Uterus (tissue), 4 donors: ENCODE data around the gene KDM6A. TPM values are rescaled to one million over a fixed set of nuclear protein-coding genes. Genes with fewer than 3 reads are reported as not detected.
"Not testable (repeated sequence)": the region's sequence is repeated elsewhere in the genome, so short reads cannot be mapped to it uniquely, and the experiment has no call there.

Experiments used
- DNase-seq, 2 donors: peaks; one replicate each; pipeline ENCODE4 v3.0.0-alpha.2; 2019 to 2020
- H3K27ac ChIP-seq, 2 donors: fragments of 200-600 bp; sonication (generic); 1 replicate in 1 of 2; 2 replicates in 1 of 2; pipeline ENCODE4 v1.5.1; 2016 to 2018
- H3K27me3 ChIP-seq, 2 donors: fragments of 200-600 bp; sonication (generic); one replicate each; pipeline ENCODE4 v1.5.1; 2018 to 2019; ENCODE audit warnings: control low read depth in 1 of 2
- H3K36me3 ChIP-seq, 2 donors: fragments of 200-600 bp; sonication (generic); one replicate each; pipeline ENCODE4 v1.5.1; 2019; ENCODE audit warnings: control low read depth in 1 of 2
- H3K4me1 ChIP-seq, 2 donors: fragments of 200-600 bp; sonication (generic); one replicate each; pipeline ENCODE4 v1.5.1; 2018 to 2019; ENCODE audit warnings: control low read depth in 1 of 2
- H3K4me3 ChIP-seq, 2 donors: fragments of 200-600 bp; sonication (generic); 1 replicate in 1 of 2; 2 replicates in 1 of 2; pipeline ENCODE4 v1.5.1; 2018 to 2019; ENCODE audit warnings: mild to moderate bottlenecking in 1 of 2
- H3K9me3 ChIP-seq, 2 donors: fragments of 200-600 bp; sonication (generic); one replicate each; pipeline ENCODE4 v1.5.1; 2019; ENCODE audit warnings: control low read depth in 1 of 2
- POLR2A ChIP-seq, 2 donors: fragments of 450-650 bp; IDR thresholded peaks; one replicate each; pipeline ENCODE4 v1.6.1; 2016; ENCODE audit warnings: antibody characterized with exemption in 2 of 2, mild to moderate bottlenecking in 1 of 2, moderate library complexity in 1 of 2
- intact Hi-C: fragments of 100-400 bp; cut with DNase I; formaldehyde crosslinking; loops from one replicate; pipeline ENCODE4 v1.15.1; 2023; ENCODE audit warnings: low total_unique reads
- total RNA-seq, 4 donors: library from RNA; depleted of rRNA in 3 of 4; stranded (reverse); fragments of >200 nt in 3 of 4; gene quantifications; one replicate each; pipeline versions ENCODE4 v1.1.0 to v1.2.4, GENCODE V29; 2014 to 2023
- TF ChIP-seq, protein P1 (sequence below), 4 experiments: fragments of 200-600 bp in 2 of 4; fragments of 450-650 bp in 2 of 4; sonication (generic) in 2 of 4; IDR thresholded peaks; one replicate each; pipeline ENCODE4 v1.5.1; 2016 to 2019; ENCODE audit warnings: antibody characterized with exemption in 4 of 4, mild to moderate bottlenecking in 2 of 4, moderate library complexity in 1 of 4
- donor health status: DM: yes; HTN: yes; CAD: no.

The KDM6A gene
- total RNA-seq, 4 donors from 2014 or later = 26.2 to 69.0 (median 57.9) TPM

DNA sequence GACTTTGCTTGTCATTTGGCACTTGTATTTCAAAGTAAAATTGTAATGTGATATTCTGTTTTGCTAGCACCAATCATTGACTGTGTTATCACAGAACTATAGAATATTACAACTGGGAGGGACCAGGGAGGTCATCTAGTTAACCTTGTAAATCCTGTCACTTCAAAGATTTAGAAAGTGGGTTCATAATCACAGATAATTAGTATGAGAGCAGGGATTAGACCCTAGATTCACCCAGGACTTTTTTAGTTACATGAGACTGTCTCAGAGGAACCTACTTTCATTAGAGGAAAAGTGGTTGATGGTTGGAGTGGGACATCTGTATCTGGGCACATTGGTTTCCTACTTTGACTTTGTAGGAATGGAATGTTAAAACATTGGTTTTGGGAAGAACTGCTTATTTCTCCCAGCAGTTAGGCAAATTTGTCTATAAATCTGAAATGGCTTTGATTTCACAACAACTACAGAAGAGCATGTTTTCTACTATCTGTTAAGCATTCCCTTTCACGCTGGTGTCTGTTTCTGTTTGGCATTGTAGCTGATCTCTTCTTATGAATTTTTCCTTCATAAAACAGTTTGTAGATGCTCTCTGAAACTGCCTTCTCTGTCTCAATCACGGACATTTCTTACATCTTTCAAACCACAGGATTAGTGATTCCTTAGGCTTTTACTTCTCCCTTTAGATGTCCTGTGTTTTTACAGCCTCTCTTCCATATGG, 183.6 kb downstream of the KDM6A start:
- no peak for TF ChIP-seq POLR2A (IDR thresholded peaks at IDR 0.05)
- TF ChIP-seq, protein P1, sequence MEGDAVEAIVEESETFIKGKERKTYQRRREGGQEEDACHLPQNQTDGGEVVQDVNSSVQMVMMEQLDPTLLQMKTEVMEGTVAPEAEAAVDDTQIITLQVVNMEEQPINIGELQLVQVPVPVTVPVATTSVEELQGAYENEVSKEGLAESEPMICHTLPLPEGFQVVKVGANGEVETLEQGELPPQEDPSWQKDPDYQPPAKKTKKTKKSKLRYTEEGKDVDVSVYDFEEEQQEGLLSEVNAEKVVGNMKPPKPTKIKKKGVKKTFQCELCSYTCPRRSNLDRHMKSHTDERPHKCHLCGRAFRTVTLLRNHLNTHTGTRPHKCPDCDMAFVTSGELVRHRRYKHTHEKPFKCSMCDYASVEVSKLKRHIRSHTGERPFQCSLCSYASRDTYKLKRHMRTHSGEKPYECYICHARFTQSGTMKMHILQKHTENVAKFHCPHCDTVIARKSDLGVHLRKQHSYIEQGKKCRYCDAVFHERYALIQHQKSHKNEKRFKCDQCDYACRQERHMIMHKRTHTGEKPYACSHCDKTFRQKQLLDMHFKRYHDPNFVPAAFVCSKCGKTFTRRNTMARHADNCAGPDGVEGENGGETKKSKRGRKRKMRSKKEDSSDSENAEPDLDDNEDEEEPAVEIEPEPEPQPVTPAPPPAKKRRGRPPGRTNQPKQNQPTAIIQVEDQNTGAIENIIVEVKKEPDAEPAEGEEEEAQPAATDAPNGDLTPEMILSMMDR (IDR thresholded peaks at IDR 0.05) = no peak
- DNase-seq = no peak
- H3K36me3 ChIP-seq = no peaks in the 10 kb centered on the region
- no peaks in the 10 kb centered on the region for H3K27me3 ChIP-seq
- H3K9me3 ChIP-seq = no peaks in the 10 kb centered on the region
- H3K27ac ChIP-seq = no peak overlapping the region
- H3K4me3 ChIP-seq = no peak overlapping the region
- no peaks in the 10 kb centered on the region for H3K4me1 ChIP-seq
- intact Hi-C loops = no loop called here

DNA sequence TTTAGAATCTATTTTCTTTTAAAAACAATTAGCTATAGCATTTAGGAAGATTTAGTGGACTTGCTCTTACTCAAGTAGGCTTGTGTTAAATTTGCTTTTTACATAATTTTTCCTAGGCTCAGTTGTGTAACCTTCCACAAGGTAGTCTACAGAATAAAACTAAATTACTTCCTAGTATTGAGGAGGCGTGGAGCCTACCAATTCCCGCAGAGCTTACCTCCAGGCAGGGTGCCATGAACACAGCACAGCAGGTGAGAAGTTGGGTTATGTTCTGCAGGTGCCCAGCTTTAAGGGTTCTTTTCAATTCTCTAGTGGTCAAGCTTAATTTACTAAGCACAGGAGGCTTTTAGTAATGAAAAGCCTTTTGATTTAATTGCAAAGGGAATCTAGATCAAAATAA, 186.9 kb downstream of the KDM6A start:
- DNase-seq, intact Hi-C loops, H3K4me3 ChIP-seq, H3K36me3 ChIP-seq, H3K27ac ChIP-seq, H3K9me3 ChIP-seq, H3K27me3 ChIP-seq, H3K4me1 ChIP-seq: not testable (repeated sequence)

DNA sequence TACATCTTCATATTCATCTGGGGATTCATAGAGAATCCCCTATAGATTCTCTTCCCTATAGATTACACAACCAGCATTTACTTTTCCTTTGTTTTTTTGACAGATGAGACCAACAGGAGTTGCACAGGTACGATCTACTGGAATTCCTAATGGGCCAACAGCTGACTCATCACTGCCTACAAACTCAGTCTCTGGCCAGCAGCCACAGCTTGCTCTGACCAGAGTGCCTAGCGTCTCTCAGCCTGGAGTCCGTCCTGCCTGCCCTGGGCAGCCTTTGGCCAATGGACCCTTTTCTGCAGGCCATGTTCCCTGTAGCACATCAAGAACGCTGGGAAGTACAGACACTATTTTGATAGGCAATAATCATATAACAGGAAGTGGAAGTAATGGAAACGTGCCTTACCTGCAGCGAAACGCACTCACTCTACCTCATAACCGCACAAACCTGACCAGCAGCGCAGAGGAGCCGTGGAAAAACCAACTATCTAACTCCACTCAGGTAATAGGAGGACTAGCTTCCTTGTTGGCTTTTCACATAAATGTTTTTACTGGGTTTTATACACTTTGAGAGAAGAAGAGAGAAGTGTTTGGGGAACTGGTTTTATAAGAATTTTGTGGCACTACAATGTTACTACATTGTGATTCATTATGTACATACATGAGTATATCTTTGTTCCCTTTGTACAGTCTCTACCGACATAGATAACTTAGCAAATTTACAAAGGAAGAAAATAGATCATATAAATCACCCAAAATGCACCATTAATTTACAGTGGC, 190.5 kb downstream of the KDM6A start:
- no peaks in the 10 kb centered on the region for H3K27me3 ChIP-seq
- no peaks in the 10 kb centered on the region for H3K9me3 ChIP-seq
- TF ChIP-seq, protein P1 (IDR thresholded peaks at IDR 0.05) = no peak
- TF ChIP-seq POLR2A (IDR thresholded peaks at IDR 0.05) = no peak
- H3K4me1 ChIP-seq = no peaks in the 10 kb centered on the region
- no peak overlapping the region for H3K4me3 ChIP-seq
- no peak overlapping the region for H3K27ac ChIP-seq
- DNase-seq = no peak
- no peaks in the 10 kb centered on the region for H3K36me3 ChIP-seq
- intact Hi-C loops = no loop called here

DNA sequence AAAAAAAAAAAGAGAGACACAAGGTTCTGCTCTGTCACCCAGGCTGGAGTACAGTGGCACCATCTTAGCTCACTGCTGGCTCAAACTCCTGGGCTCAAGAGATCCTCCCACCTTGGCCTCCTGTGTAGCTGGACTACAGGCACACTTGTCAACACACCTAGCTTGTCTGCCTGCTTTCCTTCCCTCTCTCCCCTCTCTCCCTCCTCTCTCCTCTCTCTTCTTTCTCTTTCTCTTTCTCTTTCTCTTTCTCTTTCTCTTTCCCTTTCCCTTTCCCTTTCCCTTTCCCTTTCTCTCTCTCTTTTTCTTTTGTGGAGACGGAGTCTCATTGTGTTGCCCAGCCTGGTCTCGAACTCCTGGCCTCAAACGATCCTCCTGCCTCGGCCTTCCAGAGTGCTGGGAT, 195.6 kb downstream of the KDM6A start:
- Histone ChIP-seq H3K36me3 (no peaks in the 10 kb centered on the region), H3K4me3 (no peak overlapping the region), H3K27me3 (no peaks in the 10 kb centered on the region), H3K4me1 (peaks cover 0 to 3% of the 10 kb centered on the region in 2 donors), H3K9me3 (no peaks in the 10 kb centered on the region), H3K27ac (no peak overlapping the region)
- intact Hi-C loops = no loop called here
- TF ChIP-seq, protein P1 (IDR thresholded peaks at IDR 0.05) = no peak
- TF ChIP-seq POLR2A (IDR thresholded peaks at IDR 0.05) = no peak
- no peak for DNase-seq

DNA sequence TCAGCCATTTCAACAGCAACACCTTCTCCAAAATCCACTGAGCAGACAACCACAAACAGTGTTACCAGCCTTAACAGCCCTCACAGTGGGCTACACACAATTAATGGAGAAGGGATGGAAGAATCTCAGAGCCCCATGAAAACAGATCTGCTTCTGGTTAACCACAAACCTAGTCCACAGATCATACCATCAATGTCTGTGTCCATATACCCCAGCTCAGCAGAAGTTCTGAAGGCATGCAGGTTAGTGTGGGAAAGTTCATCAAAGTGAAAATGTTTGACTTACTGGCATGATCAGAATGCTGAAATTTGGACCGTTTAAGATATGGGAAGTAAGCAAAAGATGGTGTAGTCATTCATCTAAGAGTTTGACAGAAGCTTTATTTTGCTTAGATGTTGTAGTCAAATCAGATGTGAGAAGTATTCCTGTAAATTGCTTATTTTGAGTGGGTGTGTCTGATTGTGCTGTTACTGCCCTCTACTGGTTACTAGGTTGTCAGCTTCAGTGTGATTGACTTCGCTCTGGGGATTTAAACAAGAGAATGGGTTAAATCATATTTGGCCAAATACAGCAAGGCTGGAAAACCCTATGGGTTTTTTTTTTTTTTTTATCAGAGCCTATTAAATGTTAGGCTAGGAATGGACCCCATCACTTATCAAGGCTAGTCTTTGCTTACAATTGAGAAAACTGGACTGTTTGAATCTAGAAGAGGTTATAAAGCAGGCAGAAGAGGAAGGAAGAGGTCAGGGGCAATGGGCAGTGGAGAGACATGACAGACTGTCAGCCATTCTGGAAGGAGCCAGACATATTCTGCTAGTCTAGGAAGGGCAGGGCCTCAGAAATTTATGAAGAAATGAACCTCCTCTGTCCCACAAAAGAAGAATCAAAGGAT, 197.4 kb downstream of the KDM6A start:
- no peaks in the 10 kb centered on the region for H3K36me3 ChIP-seq
- no peaks in the 10 kb centered on the region for H3K9me3 ChIP-seq
- H3K27ac ChIP-seq = no peak overlapping the region
- H3K4me3 ChIP-seq = no peak overlapping the region
- H3K27me3 ChIP-seq = no peaks in the 10 kb centered on the region
- no peak for DNase-seq
- intact Hi-C loops = no loop called here
- H3K4me1 ChIP-seq = peaks cover 3% of the 10 kb centered on the region in 2 donors
- TF ChIP-seq, protein P1 (IDR thresholded peaks at IDR 0.05) = peak; percentile 41 to 60 (median 44)
- no peak for TF ChIP-seq POLR2A (IDR thresholded peaks at IDR 0.05)

DNA sequence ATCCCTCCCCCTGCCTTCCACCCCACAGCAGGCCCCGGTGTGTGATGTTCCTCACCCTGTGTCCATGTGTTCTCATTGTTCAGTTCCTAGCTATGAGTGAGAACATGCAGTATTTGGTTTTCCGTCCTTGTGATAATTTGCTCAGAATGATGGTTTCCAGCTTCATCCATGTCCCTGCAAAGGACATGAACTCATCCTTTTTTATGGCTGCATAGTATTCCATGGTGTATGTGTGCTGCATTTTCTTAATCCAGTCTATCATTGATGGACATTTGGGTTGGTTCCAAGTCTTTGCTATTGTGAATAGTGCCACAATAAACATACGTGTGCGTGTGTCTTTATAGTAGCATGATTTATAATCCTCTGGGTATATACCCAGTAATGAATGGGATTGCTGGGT, 200.0 kb downstream of the KDM6A start:
- H3K4me3 ChIP-seq, DNase-seq, H3K9me3 ChIP-seq, H3K4me1 ChIP-seq, H3K27me3 ChIP-seq, H3K36me3 ChIP-seq, intact Hi-C loops, H3K27ac ChIP-seq: not testable (repeated sequence)
